Lower leg skin (tissue), 4 donors: ENCODE results near the gene CXorf65. TPM values are rescaled to one million over a fixed set of nuclear protein-coding genes. Genes with fewer than 3 reads are reported as not detected.

Source experiments
- DNase-seq, 2 donors: peaks; one replicate each; pipeline ENCODE4 v3.0.0-alpha.2; 2019; ENCODE audit warnings: low spot score in 2 of 2
- H3K4me3 ChIP-seq: fragments of 200-600 bp; sonication (generic); 2 replicates; pipeline ENCODE4 v1.5.1; 2017; ENCODE audit warnings: mild to moderate bottlenecking, low read depth; ENCODE audit not compliant: poor library complexity, severe bottlenecking
- POLR2A ChIP-seq, 2 donors: fragments of 450-650 bp; IDR thresholded peaks; one replicate each; pipeline ENCODE4 v1.6.1; 2016 to 2017; ENCODE audit warnings: antibody characterized with exemption in 2 of 2, mild to moderate bottlenecking in 1 of 2, moderate library complexity in 1 of 2
- WGBS, 2 donors: methylation state at CpG; one replicate each; pipeline ENCODE4 v1.1.5; 2018; 5-methylcytosine and 5-hydroxymethylcytosine counted together
- intact Hi-C: fragments of 100-400 bp; cut with DNase I; formaldehyde crosslinking; loops from one replicate; pipeline ENCODE4 v1.15.0; 2023; ENCODE audit warnings: low total_unique reads
- total RNA-seq, 4 donors: library from RNA; depleted of rRNA; stranded (reverse); fragments of >200 nt; gene quantifications; one replicate each; pipeline ENCODE4 v1.1.0, GENCODE V29; 2016
- TF ChIP-seq, protein P1 (sequence below), 3 donors: fragments of 450-650 bp; IDR thresholded peaks; one replicate each; pipeline ENCODE4 v1.5.1; 2016; ENCODE audit warnings: antibody characterized with exemption in 3 of 3, mild to moderate bottlenecking in 3 of 3, moderate library complexity in 2 of 3

CXorf65 gene
- total RNA-seq, 4 donors from 2014 or later = 1.9 TPM; not detected in 3

DNA sequence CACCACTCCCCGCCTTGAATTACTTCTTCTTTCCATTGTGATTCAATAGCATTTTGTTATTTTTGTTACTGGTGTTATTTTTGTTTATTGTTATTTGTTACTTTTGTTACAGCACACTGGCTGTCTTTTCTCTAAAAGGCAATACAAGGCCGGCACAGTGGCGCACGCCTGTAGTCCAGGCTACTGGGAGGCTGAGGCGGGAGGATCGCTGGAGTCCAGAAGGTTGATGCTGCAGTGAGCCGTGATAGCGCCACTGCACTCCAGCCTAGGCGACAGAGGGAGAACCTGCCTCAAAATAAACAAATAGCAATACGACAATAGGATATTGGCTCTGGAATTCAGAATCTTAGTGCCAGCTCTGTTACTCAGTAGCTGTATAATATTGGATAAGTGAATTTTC is 10.8 kb upstream of the CXorf65 start:
- intact Hi-C loops = no loop called here
- H3K4me3 ChIP-seq = no peak overlapping the region
- TF ChIP-seq POLR2A (IDR thresholded peaks at IDR 0.05) = no peak
- TF ChIP-seq, protein P1, sequence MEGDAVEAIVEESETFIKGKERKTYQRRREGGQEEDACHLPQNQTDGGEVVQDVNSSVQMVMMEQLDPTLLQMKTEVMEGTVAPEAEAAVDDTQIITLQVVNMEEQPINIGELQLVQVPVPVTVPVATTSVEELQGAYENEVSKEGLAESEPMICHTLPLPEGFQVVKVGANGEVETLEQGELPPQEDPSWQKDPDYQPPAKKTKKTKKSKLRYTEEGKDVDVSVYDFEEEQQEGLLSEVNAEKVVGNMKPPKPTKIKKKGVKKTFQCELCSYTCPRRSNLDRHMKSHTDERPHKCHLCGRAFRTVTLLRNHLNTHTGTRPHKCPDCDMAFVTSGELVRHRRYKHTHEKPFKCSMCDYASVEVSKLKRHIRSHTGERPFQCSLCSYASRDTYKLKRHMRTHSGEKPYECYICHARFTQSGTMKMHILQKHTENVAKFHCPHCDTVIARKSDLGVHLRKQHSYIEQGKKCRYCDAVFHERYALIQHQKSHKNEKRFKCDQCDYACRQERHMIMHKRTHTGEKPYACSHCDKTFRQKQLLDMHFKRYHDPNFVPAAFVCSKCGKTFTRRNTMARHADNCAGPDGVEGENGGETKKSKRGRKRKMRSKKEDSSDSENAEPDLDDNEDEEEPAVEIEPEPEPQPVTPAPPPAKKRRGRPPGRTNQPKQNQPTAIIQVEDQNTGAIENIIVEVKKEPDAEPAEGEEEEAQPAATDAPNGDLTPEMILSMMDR (IDR thresholded peaks at IDR 0.05) = no peak
- no peak for DNase-seq
- WGBS, 2 donors = 83 to 88% methylated on average over 10 of the region's 10 CpGs

DNA sequence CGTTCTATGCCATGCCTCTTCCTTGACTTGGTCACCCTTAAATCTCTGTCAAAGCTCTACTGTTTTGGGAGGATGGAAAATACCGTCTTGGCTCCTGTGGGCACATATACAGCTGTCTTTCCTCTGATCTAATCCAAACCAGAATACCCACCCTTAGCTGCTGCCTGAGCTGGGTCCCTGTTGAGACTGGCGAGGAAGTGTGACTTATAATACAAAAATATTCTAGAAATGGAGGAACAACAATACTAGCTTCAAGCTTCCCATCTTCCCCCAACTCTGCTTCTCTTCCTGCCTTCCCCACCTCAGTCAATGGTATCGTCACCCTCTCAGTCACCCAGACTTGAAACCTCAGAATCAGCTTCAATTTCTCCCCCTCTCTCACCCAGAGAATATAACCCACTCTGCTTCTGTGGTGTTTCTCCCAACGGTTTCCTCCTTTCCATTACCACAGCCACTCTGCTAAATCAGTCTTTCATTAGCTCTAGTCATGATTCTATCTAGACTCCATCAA is 5.4 kb upstream of the CXorf65 start:
- no peak overlapping the region for H3K4me3 ChIP-seq
- WGBS, 2 donors = 40 to 57% methylated on average over 5 of the region's 5 CpGs
- intact Hi-C loops = no loop called here
- TF ChIP-seq, protein P1 (IDR thresholded peaks at IDR 0.05) = no peak
- no peak for TF ChIP-seq POLR2A (IDR thresholded peaks at IDR 0.05)
- DNase-seq = no peak

DNA sequence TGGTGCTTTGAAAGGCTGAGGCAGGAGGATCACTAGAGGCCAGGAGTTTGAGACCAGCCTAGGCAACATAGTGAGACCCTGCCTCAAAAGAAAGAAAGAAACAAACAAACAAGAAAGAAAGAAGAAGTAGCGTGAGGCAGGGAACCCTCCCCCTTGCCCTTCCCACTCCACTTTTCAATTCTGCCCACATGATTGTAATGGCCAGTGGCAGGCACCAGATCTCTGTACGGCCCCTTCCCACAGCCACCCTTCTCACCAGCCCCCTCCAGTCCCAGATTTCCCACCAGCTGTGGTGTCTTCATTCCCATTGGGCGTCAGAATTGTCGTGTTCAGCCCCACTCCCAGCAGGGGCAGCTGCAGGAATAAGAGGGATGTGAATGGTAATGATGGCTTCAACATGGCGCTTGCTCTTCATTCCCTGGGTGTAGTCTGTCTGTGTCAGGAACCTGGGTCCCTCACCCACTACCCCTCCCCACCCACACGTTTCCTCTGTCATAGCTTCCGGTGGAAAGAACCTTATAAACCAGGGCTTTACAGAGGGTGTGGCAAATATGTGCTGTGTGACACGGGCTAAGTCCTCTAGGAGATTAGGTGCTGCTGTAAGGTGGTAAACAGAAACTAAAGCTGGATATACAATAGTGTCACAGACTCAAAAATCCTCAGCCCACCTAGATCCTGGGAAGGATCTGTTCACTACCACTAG is 4.8 kb upstream of the CXorf65 start, which contains the start of gene IL2RG:
Gene IL2RG, minus strand, starts transcription at position 437 of the 703 bp plus-strand sequence. Its CDS starts 38 bp downstream, at position 399.
- WGBS, 2 donors = 54 to 65% methylated on average over 8 of the region's 8 CpGs
- TF ChIP-seq, protein P1 (IDR thresholded peaks at IDR 0.05) = no peak
- no peak for TF ChIP-seq POLR2A (IDR thresholded peaks at IDR 0.05)
- no peak within 1 kb of the TSS for H3K4me3 ChIP-seq
- no peak for DNase-seq
- intact Hi-C loops = no loop called here

DNA sequence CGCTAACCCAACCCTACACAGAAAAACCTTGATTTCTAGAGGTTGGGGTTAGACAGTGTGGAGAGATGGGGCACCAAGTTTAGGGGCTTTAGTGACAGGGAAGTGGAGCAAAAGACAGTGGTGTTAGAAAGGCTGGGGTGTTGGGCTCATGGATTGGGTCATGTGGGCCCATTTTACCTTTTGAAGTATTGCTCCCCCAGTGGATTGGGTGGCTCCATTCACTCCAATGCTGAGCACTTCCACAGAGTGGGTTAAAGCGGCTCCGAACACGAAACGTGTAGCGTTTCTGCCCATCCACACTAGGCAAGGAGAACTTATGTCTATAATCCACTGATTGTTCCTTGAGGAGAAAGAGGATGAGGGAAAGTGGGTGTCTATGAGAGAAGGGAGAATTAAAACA is 2.5 kb upstream of the CXorf65 start:
- intact Hi-C loops = no loop called here
- H3K4me3 ChIP-seq = no peak overlapping the region
- DNase-seq = no peak
- TF ChIP-seq, protein P1 (IDR thresholded peaks at IDR 0.05) = no peak
- TF ChIP-seq POLR2A (IDR thresholded peaks at IDR 0.05) = no peak
- 84 to 89% methylated on average over 6 of the region's 6 CpGs for WGBS, 2 donors

DNA sequence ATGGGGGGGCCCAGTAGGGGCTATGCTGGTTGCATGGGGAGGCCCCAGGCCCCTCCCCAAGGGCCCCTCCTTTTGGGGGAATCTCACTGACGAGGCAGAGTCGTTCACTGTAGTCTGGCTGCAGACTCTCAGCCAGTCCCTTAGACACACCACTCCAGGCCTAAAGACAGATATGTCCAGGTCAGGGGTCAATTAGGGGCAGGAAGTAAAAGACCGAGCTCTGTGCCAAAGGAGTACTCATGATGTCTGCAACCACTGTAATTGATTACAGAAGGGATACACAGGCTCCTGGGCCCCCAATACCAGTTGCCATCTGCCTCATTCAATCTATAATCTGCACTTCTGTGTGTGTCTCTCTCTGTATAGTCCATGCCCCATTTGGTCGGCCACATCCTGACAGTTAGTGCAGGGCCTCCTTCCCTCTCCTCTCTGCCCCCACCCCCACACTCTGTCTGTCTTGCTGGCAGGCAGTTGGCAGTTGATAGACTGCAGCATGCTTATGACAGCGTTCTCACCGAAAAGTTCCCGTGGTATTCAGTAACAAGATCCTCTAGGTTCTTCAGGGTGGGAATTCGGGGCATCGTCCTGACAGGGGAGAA is 1.3 kb upstream of the CXorf65 start:
- no peak for TF ChIP-seq POLR2A (IDR thresholded peaks at IDR 0.05)
- TF ChIP-seq, protein P1 (IDR thresholded peaks at IDR 0.05) = no peak
- intact Hi-C loops = no loop called here
- WGBS, 2 donors = 42 to 60% methylated on average over 9 of the region's 9 CpGs
- no peak for DNase-seq
- H3K4me3 ChIP-seq = no peak overlapping the region
